K562 (cell line): ENCODE results near the gene TMEM131L. TPM values are rescaled to one million over a fixed set of nuclear protein-coding genes. Genes with fewer than 3 reads are reported as not detected.

Experiments
- MGA ChIP-seq: fragments of 450-650 bp; IDR thresholded peaks from 2 replicates; pipeline ENCODE4 v1.6.1; 2016; ENCODE audit warnings: mild to moderate bottlenecking, moderate library complexity
- NCOA2 ChIP-seq, 2 experiments: fragments of 450-650 bp; IDR thresholded peaks; 2 replicates each; pipeline ENCODE4 v1.6.1; 2018; ENCODE audit warnings: mild to moderate bottlenecking in 2 of 2, moderate library complexity in 1 of 2; ENCODE audit not compliant: partially characterized antibody in 2 of 2
- ZNF23 ChIP-seq: fragments of 250-450 bp; sonication (Bioruptor Pico); IDR thresholded peaks from 2 replicates; pipeline ENCODE4 v1.4.0; 2020; ENCODE audit warnings: mild to moderate bottlenecking
- polyA plus RNA-seq, 8 experiments: library from polyadenylated mRNA; depleted of rRNA in 4 of 8; stranded (reverse) in 5 of 8; unstranded in 3 of 8; fragments of >200 nt; fragmentation: Nextera tagmentation in 2 of 8; fragmentation: Illumina TruSeq in 1 of 8; extraction: Ambion mirVana in 2 of 8; extraction: Trizol in 1 of 8; gene quantifications; 2 replicates each; pipeline versions ENCODE4 v1.2.1 to v1.2.3, GENCODE V29; 2011 to 2014; ENCODE audit warnings: inconsistent platforms in 1 of 8, missing spikeins in 1 of 8
- total RNA-seq, 7 experiments: library from RNA; depleted of rRNA in 6 of 7; stranded (reverse); fragments of >200 nt in 6 of 7; fragmentation: Illumina TruSeq in 2 of 7; extraction: Trizol in 2 of 7; gene quantifications; 2 replicates each; pipeline versions ENCODE4 v1.2.1 to v1.2.3, GENCODE V29; 2011 to 2021; ENCODE audit warnings: low replicate concordance in 1 of 7

Gene TMEM131L
- total and polyA plus RNA-seq, 9 of the 15 experiments (the other 6 are each of a cell fraction or from before 2014, with no cell fraction given), result 1.2 to 20.8 (median 12.9) TPM

- 0 out of 2 replicates have a peak, but pooled peaks have one; percentile 20 for TF ChIP-seq MGA
- no peak for TF ChIP-seq ZNF23 (CRISPR knock-in tag)
- no peak for TF ChIP-seq NCOA2 (IDR thresholded peaks at IDR 0.05; ENCODE audit: partially characterized antibody in 2 of 2)
These were observed 218.2 kb downstream of the TMEM131L start, which contains the start of gene TLR2 (continued) for GRCh38 chr4:153684182-153684970.
